Endothelial cell of umbilical vein (primary cell): Measurements from ENCODE around the gene PROB1. TPM values are rescaled to one million over a fixed set of nuclear protein-coding genes. Genes with fewer than 3 reads are reported as not detected.

Experiments used
- BruUV-seq: library from RNA; stranded (reverse); fragments of 400-500 nt; replicated peaks from 2 replicates; lab custom pipeline; 2021; lab: Mats Ljungman, UMichigan
- CTCF ChIA-PET: fragments of 300-600, 350-600 bp; sonication (Branson Sonifier 250); formaldehyde crosslinking; loops from one replicate; lab custom pipeline; 2021; ENCODE audit warnings: antibody characterized with exemption, inconsistent platforms; lab: Charles Lee
- POLR2A ChIA-PET: fragments of 300-600, 350-600 bp; sonication (Branson Sonifier 250); formaldehyde crosslinking; loops from one replicate; lab custom pipeline; 2021; ENCODE audit warnings: antibody characterized with exemption, inconsistent platforms; lab: Charles Lee
- DNase-seq: peaks from one replicate; pipeline ENCODE4 v3.0.0-alpha.2; 2011; ENCODE audit warnings: low read depth, low spot score
- FAIRE-seq: peaks from 2 replicates; lab custom pipeline; 2011; peaks lifted over from hg19 to GRCh38; lab: Jason Lieb, UNC
- H2AFZ ChIP-seq: 2 replicates; pipeline ENCODE4 v1.6.0; 2012; ENCODE audit warnings: low read depth, low read length, control low read depth, inconsistent platforms
- H3K27ac ChIP-seq: 2 replicates; pipeline ENCODE4 v1.5.1; 2011; ENCODE audit warnings: low read depth, mild to moderate bottlenecking, control low read depth, low read length, moderate library complexity; ENCODE audit not compliant: insufficient read depth
- H3K27me3 ChIP-seq, 2 experiments: 2 replicates each; pipeline versions ENCODE4 v1.6.0 to v1.6.1; 2011; ENCODE audit warnings: low read length in 2 of 2, mixed read lengths in 1 of 2; ENCODE audit not compliant: control insufficient read depth in 2 of 2, insufficient read depth in 2 of 2
- H3K36me3 ChIP-seq, 2 experiments: 2 replicates in 1 of 2; 3 replicates in 1 of 2; pipeline ENCODE4 v1.5.1; 2011; ENCODE audit warnings: low read length in 2 of 2, mild to moderate bottlenecking in 1 of 2, moderate library complexity in 1 of 2; ENCODE audit not compliant: control insufficient read depth in 2 of 2, insufficient read depth in 2 of 2; ENCODE audit errors: extremely low read depth in 1 of 2
- H3K4me1 ChIP-seq: 3 replicates; pipeline ENCODE4 v1.5.1; 2011; ENCODE audit warnings: mild to moderate bottlenecking, low read length; ENCODE audit not compliant: control insufficient read depth, insufficient read depth; ENCODE audit errors: extremely low read depth
- H3K4me2 ChIP-seq: 2 replicates; pipeline ENCODE4 v1.6.1; 2011; ENCODE audit warnings: low read length, control low read depth, mixed read lengths; ENCODE audit not compliant: insufficient read depth
- H3K4me3 ChIP-seq, 3 experiments: fragments of 200-600 bp in 1 of 3; sonication (generic), shearing (Covaris generic) in 1 of 3; replicated peaks in 1 of 3; 2 replicates each; pipeline ENCODE4 v1.5.1; 2011 to 2016; ENCODE audit warnings: control low read depth in 3 of 3, low read length in 3 of 3, mild to moderate bottlenecking in 2 of 3, inconsistent platforms in 1 of 3, low read depth in 1 of 3, moderate library complexity in 1 of 3; ENCODE audit not compliant: insufficient read depth in 1 of 3
- H3K79me2 ChIP-seq: 2 replicates; pipeline ENCODE4 v1.6.0; 2012; ENCODE audit warnings: low read length, inconsistent platforms; ENCODE audit not compliant: control insufficient read depth, insufficient read depth
- H3K9ac ChIP-seq: replicated peaks from 2 replicates; pipeline ENCODE3; 2011; ENCODE audit warnings: low read length, control low read depth; ENCODE audit not compliant: insufficient read depth; ENCODE audit errors: extremely low read depth
- H3K9me1 ChIP-seq: replicated peaks from 3 replicates; pipeline ENCODE4 v1.6.0; 2011; ENCODE audit warnings: mild to moderate bottlenecking, low read length; ENCODE audit not compliant: control insufficient read depth, insufficient read depth; ENCODE audit errors: extremely low read depth
- H3K9me3 ChIP-seq: replicated peaks from 2 replicates; pipeline ENCODE4 v1.5.1; 2012; ENCODE audit warnings: low read length, inconsistent platforms; ENCODE audit not compliant: control insufficient read depth, insufficient read depth
- H4K20me1 ChIP-seq: replicated peaks from 2 replicates; pipeline ENCODE3; 2011; ENCODE audit warnings: mild to moderate bottlenecking, low read length; ENCODE audit not compliant: control insufficient read depth, insufficient read depth; ENCODE audit errors: extremely low read depth
- EZH2 ChIP-seq: IDR thresholded peaks from 2 replicates; pipeline ENCODE4 v1.6.1; 2012; ENCODE audit warnings: borderline replicate concordance, low read depth, mild to moderate bottlenecking, moderate library complexity, low read length, inconsistent platforms; ENCODE audit not compliant: severe bottlenecking
- FOS ChIP-seq: IDR thresholded peaks from 2 replicates; pipeline ENCODE4 v1.6.1; 2011; ENCODE audit warnings: mild to moderate bottlenecking, low read length, moderate library complexity, borderline replicate concordance; ENCODE audit not compliant: insufficient read depth
- GATA2 ChIP-seq: IDR thresholded peaks from 2 replicates; pipeline ENCODE4 v1.7.0; 2011; ENCODE audit warnings: low read depth, mild to moderate bottlenecking, moderate library complexity, mixed read lengths, low read length; ENCODE audit not compliant: insufficient read length, insufficient read depth
- JUN ChIP-seq: IDR thresholded peaks from 2 replicates; pipeline ENCODE4 v1.6.1; 2011; ENCODE audit warnings: borderline replicate concordance, low read depth; ENCODE audit not compliant: insufficient read length, insufficient read depth
- MYC ChIP-seq: IDR thresholded peaks from one replicate; pipeline ENCODE4 v1.6.1; 2011; ENCODE audit warnings: mild to moderate bottlenecking, low read depth, low read length
- POLR2A ChIP-seq: IDR thresholded peaks from 2 replicates; pipeline ENCODE4 v1.6.1; 2012; ENCODE audit warnings: low read depth, mild to moderate bottlenecking, control low read depth, low read length
- POLR2AphosphoS5 ChIP-seq: IDR thresholded peaks from 2 replicates; pipeline ENCODE4 v1.6.1; 2012; ENCODE audit warnings: low read depth, mild to moderate bottlenecking, control low read depth, low read length, moderate library complexity; ENCODE audit not compliant: insufficient read depth
- dilution Hi-C: fragments of 300-500 bp; cut with MboI; formaldehyde crosslinking; loops from one replicate; pipeline ENCODE4 v1.15.0; 2019; ENCODE audit warnings: low sequenced_read_pairs; ENCODE audit not compliant: extremely low pct_ligation_motif_present
- intact Hi-C: fragments of 100-400 bp; cut with micrococcal nuclease; formaldehyde crosslinking; loops from one replicate; pipeline ENCODE4 v1.10.0; 2022
- polyA plus RNA-seq, 4 experiments: library from polyadenylated mRNA; depleted of rRNA in 3 of 4; stranded (reverse) in 3 of 4; unstranded in 1 of 4; fragments of >200 nt; gene quantifications; 2 replicates each; pipeline versions ENCODE4 v1.2.1 to v1.2.3, GENCODE V29; 2011 to 2012; ENCODE audit warnings: missing spikeins in 1 of 4
- total RNA-seq: library from RNA; stranded (reverse); gene quantifications from 2 replicates; pipeline ENCODE4 v1.2.3, GENCODE V29; 2021
- TF ChIP-seq, protein P1 (sequence below), 2 donors: IDR thresholded peaks; 1 replicate in 1 of 2; 2 replicates in 1 of 2; pipeline ENCODE4 v1.5.1; 2011; ENCODE audit warnings: low read length in 2 of 2, mild to moderate bottlenecking in 2 of 2, moderate library complexity in 2 of 2, control low read depth in 1 of 2, inconsistent platforms in 1 of 2, low read depth in 1 of 2; ENCODE audit not compliant: insufficient read depth in 1 of 2; ENCODE audit errors: extremely low read depth in 1 of 2
- TF ChIP-seq, protein P2 (sequence below): IDR thresholded peaks from 2 replicates; pipeline ENCODE4 v1.6.1; 2011; ENCODE audit not compliant: insufficient read depth, insufficient read length

Gene PROB1
- total and polyA plus RNA-seq, 2 donors (not counting 3 experiments of a cell fraction or from before 2014, with no cell fraction given), result 0.47 to 1.9 TPM

DNA sequence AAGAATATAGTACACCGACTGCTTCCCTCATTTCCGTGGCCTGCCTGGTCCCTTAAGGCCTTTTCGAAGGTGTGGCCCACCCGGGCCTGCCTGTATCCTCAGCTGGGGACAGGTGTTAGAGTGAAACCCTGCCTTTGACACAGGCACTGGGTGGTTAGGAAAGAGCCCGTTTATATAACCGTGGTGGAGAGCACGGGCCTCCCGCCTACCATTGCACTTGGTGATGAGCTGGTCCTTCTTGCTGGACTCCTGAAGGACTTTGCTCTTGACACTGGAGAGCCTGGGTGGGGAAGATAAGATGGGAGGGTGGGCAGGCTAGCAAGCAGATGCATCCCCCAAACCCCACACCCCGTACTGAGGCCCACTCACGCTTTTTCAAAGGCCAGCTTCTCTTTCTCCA lies 6.6 kb upstream of the PROB1 start:
- no peak for FAIRE-seq
- Histone ChIP-seq H3K4me3 (no peak overlapping the region), H3K4me2 (no peak overlapping the region), H3K27ac (no peak overlapping the region), H3K27me3 (no peaks in the 10 kb centered on the region), H3K79me2 (no peaks in the 10 kb centered on the region), H3K4me1 (peaks cover 14% of the 10 kb centered on the region), H3K9me1 (no peaks in the 10 kb centered on the region), H3K36me3 (no peaks in the 10 kb centered on the region), H2AFZ (no peak overlapping the region), H3K9me3 (no peaks in the 10 kb centered on the region), H3K9ac (no peak overlapping the region), H4K20me1 (no peaks in the 10 kb centered on the region)
- no peak for DNase-seq
- intact Hi-C loops, result loop anchor here (10.0 kb wide), 1 partner anchor 207 kb away; the partner anchor contains the start of gene SIL1
- ChIA-PET POLR2A (no interaction called here), CTCF (interaction anchor here (1.3 kb wide), 1 partner anchor 9 kb away, joined by 3 read pairs; no protein-coding TSS in a partner anchor)
- dilution Hi-C loops, result no loop called here
- TF ChIP-seq, protein P1, sequence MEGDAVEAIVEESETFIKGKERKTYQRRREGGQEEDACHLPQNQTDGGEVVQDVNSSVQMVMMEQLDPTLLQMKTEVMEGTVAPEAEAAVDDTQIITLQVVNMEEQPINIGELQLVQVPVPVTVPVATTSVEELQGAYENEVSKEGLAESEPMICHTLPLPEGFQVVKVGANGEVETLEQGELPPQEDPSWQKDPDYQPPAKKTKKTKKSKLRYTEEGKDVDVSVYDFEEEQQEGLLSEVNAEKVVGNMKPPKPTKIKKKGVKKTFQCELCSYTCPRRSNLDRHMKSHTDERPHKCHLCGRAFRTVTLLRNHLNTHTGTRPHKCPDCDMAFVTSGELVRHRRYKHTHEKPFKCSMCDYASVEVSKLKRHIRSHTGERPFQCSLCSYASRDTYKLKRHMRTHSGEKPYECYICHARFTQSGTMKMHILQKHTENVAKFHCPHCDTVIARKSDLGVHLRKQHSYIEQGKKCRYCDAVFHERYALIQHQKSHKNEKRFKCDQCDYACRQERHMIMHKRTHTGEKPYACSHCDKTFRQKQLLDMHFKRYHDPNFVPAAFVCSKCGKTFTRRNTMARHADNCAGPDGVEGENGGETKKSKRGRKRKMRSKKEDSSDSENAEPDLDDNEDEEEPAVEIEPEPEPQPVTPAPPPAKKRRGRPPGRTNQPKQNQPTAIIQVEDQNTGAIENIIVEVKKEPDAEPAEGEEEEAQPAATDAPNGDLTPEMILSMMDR (IDR thresholded peaks at IDR 0.05; ENCODE audit: extremely low read depth in 1 of 2, insufficient read depth in 1 of 2, low read depth in 1 of 2, low read length in 2 of 2), result no peak
- TF ChIP-seq, protein P2, sequence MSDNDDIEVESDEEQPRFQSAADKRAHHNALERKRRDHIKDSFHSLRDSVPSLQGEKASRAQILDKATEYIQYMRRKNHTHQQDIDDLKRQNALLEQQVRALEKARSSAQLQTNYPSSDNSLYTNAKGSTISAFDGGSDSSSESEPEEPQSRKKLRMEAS, result no peak
- TF ChIP-seq POLR2A, result no peak
- no TSS peak for BruUV-seq

DNA sequence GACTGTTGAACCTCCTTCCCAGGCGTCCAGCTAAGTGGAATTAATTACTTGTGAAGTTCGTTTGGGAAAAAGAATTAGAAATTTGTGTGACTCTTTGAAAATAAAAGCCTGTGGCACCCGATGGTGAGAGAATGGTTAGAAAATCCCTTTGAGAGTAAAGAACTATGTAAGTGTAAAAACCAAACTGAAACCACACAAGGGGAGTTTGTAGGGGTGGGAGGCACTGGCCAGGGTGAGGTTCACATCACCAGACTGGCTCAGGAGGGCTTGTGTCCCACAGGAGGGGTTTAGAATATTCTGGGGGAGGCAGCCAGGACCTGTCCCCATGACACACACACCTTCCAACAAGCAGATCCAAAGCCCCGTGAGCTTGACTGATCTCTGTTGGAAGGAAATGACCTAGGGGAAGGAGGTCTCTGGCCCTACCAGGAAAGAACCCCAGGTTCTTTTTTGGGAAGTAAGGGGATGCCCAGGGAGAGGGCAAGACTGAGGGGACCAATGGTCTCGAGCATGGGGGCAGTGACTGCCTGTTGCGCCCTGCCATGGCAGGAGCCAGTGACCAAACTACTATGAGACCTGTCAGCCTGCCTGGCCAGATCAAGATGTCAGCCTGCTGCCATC lies 4.7 kb upstream of the PROB1 start:
- TF ChIP-seq EZH2, result no peak
- TF ChIP-seq, protein P2, result no peak
- no peak for TF ChIP-seq FOS
- TF ChIP-seq, protein P1 (IDR thresholded peaks at IDR 0.05; ENCODE audit: extremely low read depth in 1 of 2, insufficient read depth in 1 of 2, low read depth in 1 of 2, low read length in 2 of 2), result no peak
- TF ChIP-seq POLR2A, result no peak
- no peak for TF ChIP-seq POLR2AphosphoS5
- no peak for TF ChIP-seq JUN
- no peak for TF ChIP-seq MYC
- TF ChIP-seq GATA2, result no peak
- no peaks in the 10 kb centered on the region for H4K20me1 ChIP-seq
- no peaks in the 10 kb centered on the region for H3K79me2 ChIP-seq
- no peak overlapping the region for H3K4me3 ChIP-seq
- intact Hi-C loops (loop anchor here (10.0 kb wide), 1 partner anchor 205 kb away; the partner anchor contains the start of gene SIL1), dilution Hi-C loops (no loop called here)
- H3K27ac ChIP-seq, result no peak overlapping the region
- ChIA-PET CTCF (interaction anchor here (1.6 kb wide), 1 partner anchor 9 kb away, joined by 7 read pairs; no protein-coding TSS in a partner anchor), POLR2A (no interaction called here)
- BruUV-seq, result no TSS peak
- peaks cover 0 to under 1% of the 10 kb centered on the region in 2 experiments for H3K27me3 ChIP-seq
- H3K9me1 ChIP-seq, result no peaks in the 10 kb centered on the region
- no peak overlapping the region for H3K9ac ChIP-seq
- no peaks in the 10 kb centered on the region for H3K9me3 ChIP-seq
- H3K4me1 ChIP-seq, result peaks cover 13% of the 10 kb centered on the region
- H3K4me2 ChIP-seq, result no peak overlapping the region
- no peak for FAIRE-seq
- H2AFZ ChIP-seq, result no peak overlapping the region
- H3K36me3 ChIP-seq, result no peaks in the 10 kb centered on the region
- no peak for DNase-seq
